Neural progenitor cell (in vitro differentiated cells): Measurements from ENCODE around the gene PRODH2. TPM values are rescaled to one million over a fixed set of nuclear protein-coding genes. Genes with fewer than 3 reads are reported as not detected.

ENCODE experiments used
- DNase-seq: peaks from one replicate; pipeline ENCODE4 v3.0.0-alpha.2; 2016; ENCODE audit warnings: low spot score
- H2AFZ ChIP-seq: fragments of 200-600 bp; sonication (generic); replicated peaks from 2 replicates; pipeline ENCODE4 v1.6.1; 2016; ENCODE audit warnings: antibody characterized with exemption
- H3F3A ChIP-seq: fragments of 200-600 bp; sonication (generic); 2 replicates; pipeline ENCODE4 v1.6.1; 2016; ENCODE audit warnings: antibody characterized with exemption, low read depth
- H3K27ac ChIP-seq: fragments of 200-600 bp; sonication (generic); 2 replicates; pipeline ENCODE4 v1.5.1; 2016; ENCODE audit warnings: mild to moderate bottlenecking
- H3K27me3 ChIP-seq: fragments of 200-600 bp; sonication (generic); 2 replicates; pipeline ENCODE4 v1.6.1; 2016; ENCODE audit warnings: mild to moderate bottlenecking, moderate library complexity
- H3K36me3 ChIP-seq: fragments of 200-600 bp; sonication (generic); 2 replicates; pipeline ENCODE4 v1.5.1; 2016
- H3K4me1 ChIP-seq: fragments of 200-600 bp; sonication (generic); 2 replicates; pipeline ENCODE4 v1.6.1; 2016; ENCODE audit warnings: mixed run types
- H3K4me2 ChIP-seq: fragments of 200-600 bp; sonication (generic); 2 replicates; pipeline ENCODE4 v1.6.1; 2016
- H3K4me3 ChIP-seq: fragments of 200-600 bp; sonication (generic); 2 replicates; pipeline ENCODE4 v1.5.1; 2016
- H3K79me2 ChIP-seq: fragments of 200-600 bp; sonication (generic); 2 replicates; pipeline ENCODE4 v1.6.1; 2016; ENCODE audit warnings: low read depth
- H3K9ac ChIP-seq: fragments of 200-600 bp; sonication (generic); 2 replicates; pipeline ENCODE4 v1.6.1; 2016
- H3K9me3 ChIP-seq: fragments of 200-600 bp; sonication (generic); 2 replicates; pipeline ENCODE4 v1.5.1; 2016; ENCODE audit warnings: low read depth
- H4K20me1 ChIP-seq: fragments of 200-600 bp; sonication (generic); 2 replicates; pipeline ENCODE4 v1.6.1; 2016; ENCODE audit warnings: low read depth
- H3K27ac Mint-ChIP-seq: 3 replicates; pipeline ENCODE4 v1.8.0; 2021; ENCODE audit warnings: mixed read lengths
- H3K27me3 Mint-ChIP-seq: 2 replicates; pipeline ENCODE4 v1.8.0; 2022; ENCODE audit warnings: low read depth, mild to moderate bottlenecking, inconsistent platforms, moderate library complexity, mixed read lengths; ENCODE audit not compliant: insufficient read depth
- H3K36me3 Mint-ChIP-seq: 3 replicates; pipeline ENCODE4 v1.8.0; 2021; ENCODE audit warnings: mixed read lengths
- H3K4me1 Mint-ChIP-seq: 3 replicates; pipeline ENCODE4 v1.8.0; 2021; ENCODE audit warnings: mixed read lengths
- H3K4me3 Mint-ChIP-seq: 3 replicates; pipeline ENCODE4 v1.8.0; 2021; ENCODE audit warnings: mild to moderate bottlenecking, moderate library complexity, mixed read lengths
- H3K9me3 Mint-ChIP-seq: 3 replicates; pipeline ENCODE4 v1.8.0; 2020; ENCODE audit warnings: mixed read lengths
- CTCF ChIP-seq: fragments of 200-600 bp; sonication (generic); IDR thresholded peaks from 2 replicates; pipeline ENCODE4 v1.5.1; 2017; ENCODE audit warnings: antibody characterized with exemption, mild to moderate bottlenecking
- EZH2 ChIP-seq: fragments of 200-600 bp; sonication (generic); IDR thresholded peaks from 2 replicates; pipeline ENCODE4 v1.6.1; 2017; ENCODE audit warnings: antibody characterized with exemption, mild to moderate bottlenecking, moderate library complexity
- EZH2phosphoT487 ChIP-seq: fragments of 200-600 bp; sonication (generic); IDR thresholded peaks from 2 replicates; pipeline ENCODE4 v1.6.1; 2017; ENCODE audit warnings: antibody characterized with exemption
- total RNA-seq: library from RNA; depleted of rRNA; stranded (reverse); fragments of >200 nt; gene quantifications from 2 replicates; pipeline ENCODE4 v1.2.3, GENCODE V29; 2015; ENCODE audit warnings: low replicate concordance

Gene PRODH2
- total RNA-seq, 1 donor from 2014 or later = not detected

- Mint-ChIP-seq H3K4me1 (peaks cover 24% of the 10 kb centered on the region), H3K4me3 (peak overlapping the region; percentile 64), H3K9me3 (no peaks in the 10 kb centered on the region), H3K27ac (no peak overlapping the region), H3K27me3 (peaks cover 7% of the 10 kb centered on the region), H3K36me3 (peaks cover 5% of the 10 kb centered on the region)
- DNase-seq = no peak
- H3K4me1 ChIP-seq = peaks cover 23% of the 10 kb centered on the region
- H3K27ac ChIP-seq = no peak overlapping the region
- H3K9me3 ChIP-seq = no peaks in the 10 kb centered on the region
- TF ChIP-seq EZH2 (no peak), EZH2phosphoT487 (no peak), CTCF (no peak)
- H3K9ac ChIP-seq = no peak overlapping the region
- no peaks in the 10 kb centered on the region for H3K79me2 ChIP-seq
- no peak overlapping the region for H3K4me3 ChIP-seq
- H3K4me2 ChIP-seq = no peak overlapping the region
- no peaks in the 10 kb centered on the region for H3K36me3 ChIP-seq
- peaks cover 31% of the 10 kb centered on the region for H4K20me1 ChIP-seq
- peaks cover 18% of the 10 kb centered on the region for H3K27me3 ChIP-seq
- H2AFZ ChIP-seq = no peak overlapping the region
- peaks cover 21% of the 10 kb centered on the region for H3F3A ChIP-seq
Observed at GRCh38 chr19:35777961-35778360, 34.7 kb downstream of the PRODH2 start.

- peaks cover 21% of the 10 kb centered on the region for H3F3A ChIP-seq
- peaks cover 23% of the 10 kb centered on the region for H3K4me1 ChIP-seq
- no peaks in the 10 kb centered on the region for H3K36me3 ChIP-seq
- H3K27ac ChIP-seq = no peak overlapping the region
- Mint-ChIP-seq H3K27ac (no peak overlapping the region), H3K27me3 (peaks cover 7% of the 10 kb centered on the region), H3K9me3 (no peaks in the 10 kb centered on the region), H3K36me3 (peaks cover 5% of the 10 kb centered on the region), H3K4me3 (peak overlapping the region; percentile 91), H3K4me1 (peaks cover 24% of the 10 kb centered on the region)
- TF ChIP-seq EZH2 (no peak), CTCF (no peak), EZH2phosphoT487 (no peak)
- no peak overlapping the region for H2AFZ ChIP-seq
- H3K27me3 ChIP-seq = peaks cover 22% of the 10 kb centered on the region
- DNase-seq = peak; percentile 64
- H3K4me3 ChIP-seq = no peak overlapping the region
- H3K79me2 ChIP-seq = no peaks in the 10 kb centered on the region
- peaks cover 30% of the 10 kb centered on the region for H4K20me1 ChIP-seq
- peak overlapping the region; percentile 84 for H3K4me2 ChIP-seq
- H3K9me3 ChIP-seq = no peaks in the 10 kb centered on the region
- H3K9ac ChIP-seq = no peak overlapping the region
Observed at GRCh38 chr19:35777086-35777841, 35.4 kb downstream of the PRODH2 start.

- no peak overlapping the region for H3K27ac Mint-ChIP-seq
- no peaks in the 10 kb centered on the region for H3K9me3 Mint-ChIP-seq
- Histone ChIP-seq H3K27ac (no peak overlapping the region), H3F3A (peaks cover 21% of the 10 kb centered on the region), H3K4me3 (peak overlapping the region; percentile 69), H3K9ac (no peak overlapping the region), H3K4me2 (peak overlapping the region; percentile 84), H3K27me3 (peaks cover 22% of the 10 kb centered on the region), H4K20me1 (peaks cover 28% of the 10 kb centered on the region), H3K79me2 (no peaks in the 10 kb centered on the region), H3K36me3 (no peaks in the 10 kb centered on the region), H3K9me3 (no peaks in the 10 kb centered on the region), H3K4me1 (peaks cover 23% of the 10 kb centered on the region), H2AFZ (no peak overlapping the region)
- H3K4me3 Mint-ChIP-seq = peak overlapping the region; percentile 91
- H3K36me3 Mint-ChIP-seq = peaks cover 5% of the 10 kb centered on the region
- H3K4me1 Mint-ChIP-seq = peaks cover 24% of the 10 kb centered on the region
- DNase-seq = peak; percentile 59
- peaks cover 7% of the 10 kb centered on the region for H3K27me3 Mint-ChIP-seq
- TF ChIP-seq EZH2 = no peak
- TF ChIP-seq CTCF = no peak
- no peak for TF ChIP-seq EZH2phosphoT487
Observed at GRCh38 chr19:35776102-35776788, 36.4 kb downstream of the PRODH2 start.
